Right lung (tissue), 5 donors: ENCODE results near the gene ASMTL. TPM values are rescaled to one million over a fixed set of nuclear protein-coding genes. Genes with fewer than 3 reads are reported as not detected.
"Not testable (repeated sequence)": the region's sequence is repeated elsewhere in the genome, so short reads cannot be mapped to it uniquely, and the experiment has no call there.

Source experiments
- DNase-seq, 2 donors: peaks; one replicate each; pipeline ENCODE4 v3.0.0-alpha.2; 2013
- polyA plus RNA-seq, 5 donors: library from polyadenylated mRNA; unstranded; fragments of 120-200 nt; gene quantifications; one replicate each; pipeline versions ENCODE4 v1.2.1 to v1.2.3, GENCODE V29; 2013; ENCODE audit warnings: inconsistent platforms in 1 of 5, low replicate concordance in 1 of 5; ENCODE audit not compliant: insufficient read length in 5 of 5, insufficient read depth in 1 of 5

The ASMTL gene
- polyA plus RNA-seq, 5 donors, result 17.2 to 32.1 (median 26.6) TPM

- DNase-seq, result no peak
Measured at GRCh38 chrX:1440506-1440905, 12.2 kb downstream of the ASMTL start.

GRCh38 chrX:1435241-1435895 is 17.3 kb downstream of the ASMTL start:
- DNase-seq, result no peak

GRCh38 chrX:1434871-1435240 is 17.9 kb downstream of the ASMTL start:
- no peak for DNase-seq

GRCh38 chrX:1433646-1434357 is 18.9 kb downstream of the ASMTL start:
- DNase-seq, result no peak

GRCh38 chrX:1430451-1430850 is 22.3 kb downstream of the ASMTL start:
- no peak for DNase-seq

- no peak for DNase-seq
Measured at GRCh38 chrX:1427756-1428155, 25.0 kb downstream of the ASMTL start.

- not testable (repeated sequence) for DNase-seq
Measured at GRCh38 chrX:1426321-1426720, 26.4 kb downstream of the ASMTL start.

GRCh38 chrX:1425381-1425780 is 27.3 kb downstream of the ASMTL start:
- no peak for DNase-seq

GRCh38 chrX:1424147-1424851 is 28.4 kb downstream of the ASMTL start:
- DNase-seq, result no peak

- DNase-seq, result no peak
Measured at GRCh38 chrX:1423215-1423614, 29.5 kb downstream of the ASMTL start.

GRCh38 chrX:1422135-1422465 is 30.6 kb downstream of the ASMTL start:
- no peak for DNase-seq

GRCh38 chrX:1421433-1422134 is 31.1 kb downstream of the ASMTL start:
- DNase-seq, result no peak

GRCh38 chrX:1420371-1420770 is 32.3 kb downstream of the ASMTL start:
- no peak for DNase-seq

GRCh38 chrX:1419545-1420355 is 33.0 kb downstream of the ASMTL start:
- DNase-seq, result no peak

GRCh38 chrX:1418901-1419544 is 33.7 kb downstream of the ASMTL start:
- no peak for DNase-seq

- DNase-seq, result no peak
Measured at GRCh38 chrX:1417921-1418771, 34.6 kb downstream of the ASMTL start.

GRCh38 chrX:1416965-1417760 is 35.5 kb downstream of the ASMTL start:
- no peak for DNase-seq

GRCh38 chrX:1416327-1416784 is 36.4 kb downstream of the ASMTL start:
- no peak for DNase-seq

- DNase-seq, result no peak
Measured at GRCh38 chrX:1412551-1413161, 40.1 kb downstream of the ASMTL start.
